ENCODE measurements around the gene KIF3A. TPM values are rescaled to one million over a fixed set of nuclear protein-coding genes. Genes with fewer than 3 reads are reported as not detected.

KIF3A gene
- total and polyA plus RNA-seq, 2 of the 8 experiments (the other 6 are each of a cell fraction or from before 2014, with no cell fraction given) = 3.1 to 13.1 TPM

DNA sequence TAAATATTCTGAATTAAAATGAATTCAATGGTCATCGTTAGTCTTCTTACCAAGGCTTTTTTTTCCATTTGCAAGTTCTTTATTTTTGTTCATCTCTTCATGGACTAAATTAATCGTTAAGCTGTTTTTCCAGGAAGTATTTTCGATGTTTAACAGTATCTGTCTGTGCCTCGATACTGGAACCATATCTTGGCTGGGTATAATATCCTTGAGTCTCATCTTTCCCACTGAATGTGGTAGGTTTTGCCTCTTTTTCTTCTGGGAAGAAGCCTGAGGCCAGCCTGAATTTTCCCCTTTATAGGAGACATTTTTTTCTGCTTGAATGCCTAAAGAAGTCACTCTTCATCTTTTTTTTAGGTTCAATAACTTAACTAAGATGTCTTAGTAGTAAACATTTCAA lies 43.7 kb upstream of the KIF3A start:
- no peak overlapping the region for H2BK15ac ChIP-seq (ENCODE audit: low read length)
- no peak overlapping the region for H3K23ac ChIP-seq (ENCODE audit: insufficient read length)
- H3K9me3 ChIP-seq (ENCODE audit: insufficient read depth in 2 of 2, low read depth in 1 of 2, low read length in 1 of 2) = no peaks in the 10 kb centered on the region
- no peak overlapping the region for H4K5ac ChIP-seq (ENCODE audit: insufficient read length, low read depth, low read length)
- FAIRE-seq (no peak), DNase-seq (ENCODE audit: low read depth in 1 of 2, low spot score in 2 of 2) (no peak)
- no peak overlapping the region for H3K4me3 ChIP-seq (ENCODE audit: extremely low read depth in 1 of 4, insufficient read depth in 2 of 4, low read depth in 3 of 4, low read length in 4 of 4)
- H2BK120ac ChIP-seq (replicated peaks; ENCODE audit: low read depth, low read length) = no peak overlapping the region
- 86% methylated on average over 4 of the region's 4 CpGs; no CpG with 5 or more reads in 1 of the 2 experiments for WGBS, 2 experiments (ENCODE audit: extremely low coverage in 1 of 2, insufficient coverage in 1 of 2, insufficient read length in 1 of 2, insufficient replicate concordance in 2 of 2, low coverage in 1 of 2, low lambda C conversion rate in 2 of 2, missing lambda C conversion rate in 1 of 2)
- H3K27me3 ChIP-seq (replicated peaks in 1 of 4; ENCODE audit: control insufficient read depth in 3 of 4, extremely low read depth in 1 of 4, insufficient read depth in 3 of 4, low read length in 3 of 4) = peaks cover 2 to 34% (median 22%) of the 10 kb centered on the region in 4 experiments
- H3K36me3 ChIP-seq (ENCODE audit: control insufficient read depth in 2 of 4, insufficient read depth in 4 of 4, low read length in 3 of 4) = no peaks in the 10 kb centered on the region
- H2AFZ ChIP-seq (ENCODE audit: low read length) = no peak overlapping the region
- ChIA-PET CTCF (ENCODE audit: partially characterized antibody) (interaction anchor here (1.1 to 1.7 kb wide), 3 partner anchors 8 to 27 kb away, joined by 3 to 11 read pairs (median 5); no protein-coding TSS in a partner anchor), POLR2A (ENCODE audit: partially characterized antibody) (no interaction called here)
- no peak overlapping the region for H3K9ac ChIP-seq (replicated peaks in 1 of 4; ENCODE audit: extremely low read depth in 1 of 4, low read depth in 3 of 4, low read length in 3 of 4)
- no peak overlapping the region for H2BK20ac ChIP-seq (ENCODE audit: low read length)
- no peak overlapping the region for H3K14ac ChIP-seq (ENCODE audit: insufficient read length)
- no peak overlapping the region for H3K18ac ChIP-seq (ENCODE audit: extremely low read depth, low read length)
- no peak overlapping the region for H2BK5ac ChIP-seq (ENCODE audit: low read depth, low read length)
- H2BK12ac ChIP-seq (ENCODE audit: low read depth, low read length) = no peak overlapping the region
- H4K20me1 ChIP-seq (replicated peaks in 1 of 2; ENCODE audit: control insufficient read depth in 1 of 2, insufficient read depth in 2 of 2, low read length in 2 of 2) = no peaks in the 10 kb centered on the region
- no peak overlapping the region for H3K4me2 ChIP-seq (ENCODE audit: insufficient read depth in 1 of 2, low read depth in 2 of 2, low read length in 2 of 2)
- no peaks in the 10 kb centered on the region for H3K79me2 ChIP-seq (ENCODE audit: control insufficient read depth in 1 of 2, insufficient read depth in 2 of 2, low read length in 2 of 2)
- peaks cover 10% of the 10 kb centered on the region for H3K23me2 ChIP-seq (ENCODE audit: low read depth, low read length)
- H3K56ac ChIP-seq (replicated peaks; ENCODE audit: insufficient read length, low read depth, low read length) = no peak overlapping the region
- H3K4me1 ChIP-seq (replicated peaks in 1 of 4; ENCODE audit: control insufficient read depth in 3 of 4, insufficient read depth in 4 of 4, low read length in 3 of 4) = peaks cover 0 to 5% (median 1%) of the 10 kb centered on the region in 4 experiments; a peak in 5 of 7 replicates
- no peak overlapping the region for H2AK5ac ChIP-seq (ENCODE audit: low read depth, low read length)
- no peak for TF ChIP-seq RXRA (IDR thresholded peaks at IDR 0.05; ENCODE audit: insufficient read depth, low read depth, low read length)
- TF ChIP-seq FOSL1 (IDR thresholded peaks at IDR 0.05; ENCODE audit: insufficient read depth, low read depth, low read length) = no peak
- TF ChIP-seq TAF7 (optimal IDR thresholded peaks at IDR 0.05; ENCODE audit: borderline replicate concordance, low read depth, low read length) = no peak
- no peak for TF ChIP-seq KDM5A (IDR thresholded peaks at IDR 0.05; ENCODE audit: low read length)
- TF ChIP-seq POU5F1 (IDR thresholded peaks at IDR 0.05; ENCODE audit: low read depth, low read length) = no peak
- no peak for TF ChIP-seq RNF2 (IDR thresholded peaks at IDR 0.05; ENCODE audit: borderline replicate concordance, low read depth, low read length, missing control alignments, poor library complexity, severe bottlenecking)
- TF ChIP-seq SIX5 (IDR thresholded peaks at IDR 0.05; ENCODE audit: low read depth, low read length) = no peak
- TF ChIP-seq POLR2AphosphoS5 (IDR thresholded peaks at IDR 0.05; ENCODE audit: low read depth, low read length) = no peak
- H4K91ac ChIP-seq (replicated peaks; ENCODE audit: insufficient read length, low read length) = no peak overlapping the region
- no peaks in the 10 kb centered on the region for H3K79me1 ChIP-seq (ENCODE audit: low read depth, low read length)
- H4K8ac ChIP-seq (ENCODE audit: extremely low read depth, insufficient read depth, low read length) = no peak overlapping the region
- H3K27ac ChIP-seq (ENCODE audit: low read depth, low read length) = no peak overlapping the region
- no peak overlapping the region for H3K4ac ChIP-seq (replicated peaks; ENCODE audit: insufficient read length, low read depth, low read length)
